Panc1 (cell line): ENCODE data around the gene ABHD2. TPM values are rescaled to one million over a fixed set of nuclear protein-coding genes. Genes with fewer than 3 reads are reported as not detected.

ENCODE experiments used
- ATAC-seq: fragments of 200-7000 bp; cut with Tn5 transposase; 2 replicates; pipeline ENCODE4 v1.9.1; 2020; ENCODE audit warnings: mild to moderate bottlenecking, moderate library complexity
- BruUV-seq: library from RNA; stranded (reverse); fragments of 400-500 nt; replicated peaks from 2 replicates; lab custom pipeline; 2021; lab: Mats Ljungman, UMichigan
- CTCF ChIA-PET: fragments of 300-600 bp; sonication (Branson Sonifier 250); formaldehyde crosslinking; loops from one replicate; lab custom pipeline; 2022; ENCODE audit warnings: antibody characterized with exemption; lab: Charles Lee
- POLR2A ChIA-PET: fragments of 300-600 bp; sonication (Branson Sonifier 250); formaldehyde crosslinking; loops from one replicate; lab custom pipeline; 2022; ENCODE audit warnings: antibody characterized with exemption; lab: Charles Lee
- DNase-seq: peaks from one replicate; pipeline ENCODE4 v3.0.0-alpha.2; 2010; ENCODE audit warnings: low read depth, low spot score
- H3K27ac ChIP-seq: 2 replicates; pipeline ENCODE4 v1.5.1; 2011; ENCODE audit warnings: mild to moderate bottlenecking, low read length, inconsistent platforms
- H3K27me3 ChIP-seq: fragments of 200-500 bp; sonication (Bioruptor generic); 2 replicates; pipeline ENCODE4 v1.6.0; 2014; ENCODE audit warnings: low read length, inconsistent platforms; ENCODE audit not compliant: control insufficient read depth, insufficient read depth
- H3K36me3 ChIP-seq: fragments of 200-500 bp; sonication (Bioruptor generic); 2 replicates; pipeline ENCODE4 v1.5.1; 2014; ENCODE audit warnings: inconsistent platforms, mild to moderate bottlenecking, low read length, moderate library complexity; ENCODE audit not compliant: control insufficient read depth, insufficient read depth
- H3K4me1 ChIP-seq: 2 replicates; pipeline ENCODE4 v1.5.1; 2011; ENCODE audit warnings: inconsistent platforms, mild to moderate bottlenecking, low read length, moderate library complexity; ENCODE audit not compliant: control insufficient read depth, insufficient read depth
- H3K4me3 ChIP-seq, 2 experiments: 2 replicates each; pipeline ENCODE4 v1.5.1; 2011 to 2012; ENCODE audit warnings: low read depth in 2 of 2, low read length in 2 of 2, mild to moderate bottlenecking in 2 of 2, inconsistent platforms in 1 of 2, moderate library complexity in 1 of 2
- H3K9me3 ChIP-seq: fragments of 200-500 bp; sonication (Bioruptor generic); 2 replicates; pipeline ENCODE4 v1.5.1; 2014; ENCODE audit warnings: low read depth, mild to moderate bottlenecking, inconsistent platforms, low read length, moderate library complexity; ENCODE audit not compliant: control insufficient read depth, insufficient read depth
- CTCF ChIP-seq: fragments of 450-650 bp; IDR thresholded peaks from 2 replicates; pipeline ENCODE4 v1.5.1; 2017; ENCODE audit warnings: mild to moderate bottlenecking
- POLR2AphosphoS5 ChIP-seq: IDR thresholded peaks from 2 replicates; pipeline ENCODE4 v1.6.1; 2012; ENCODE audit warnings: mild to moderate bottlenecking, low read depth, low read length, moderate library complexity
- REST ChIP-seq, 2 experiments: IDR thresholded peaks; 2 replicates each; pipeline ENCODE4 v1.6.1; 2011 to 2012; ENCODE audit warnings: low read depth in 2 of 2, control low read depth in 1 of 2, low read length in 1 of 2, mild to moderate bottlenecking in 1 of 2, moderate library complexity in 1 of 2; ENCODE audit not compliant: insufficient read depth in 1 of 2
- SIN3A ChIP-seq: IDR thresholded peaks from 2 replicates; pipeline ENCODE4 v1.6.1; 2012; ENCODE audit warnings: low read depth, mild to moderate bottlenecking, low read length, moderate library complexity, borderline replicate concordance; ENCODE audit not compliant: insufficient read depth
- TCF7L2 ChIP-seq: IDR thresholded peaks from 2 replicates; pipeline ENCODE4 v1.6.1; 2011; ENCODE audit warnings: mild to moderate bottlenecking, low read depth, low read length, inconsistent platforms
- in situ Hi-C: cut with HindIII; loops from 2 replicates; pipeline ENCODE4 v1.10.0; 2016; ENCODE audit warnings: low sequenced_read_pairs, low pct_unique_long_range_greater_than_20kb
- intact Hi-C: fragments of 100-400 bp; cut with micrococcal nuclease; formaldehyde crosslinking; loops from one replicate; pipeline ENCODE4 v1.10.0; 2022; ENCODE audit not compliant: unreplicated experiment
- total RNA-seq: library from RNA; stranded (reverse); gene quantifications from one replicate; pipeline ENCODE4 v1.2.1, GENCODE V29; 2021; ENCODE audit not compliant: unreplicated experiment

The ABHD2 gene
- total RNA-seq, 1 experiment from 2014 or later, result 95.0 TPM

GRCh38 chr15:89205991-89206585 lies 117.8 kb downstream of the ABHD2 start:
- no TSS peak for BruUV-seq
- ChIA-PET CTCF (interaction anchor here (0.5 to 2.0 kb wide), 24 partner anchors 12 to 312 kb away, joined by 3 to 17 read pairs (median 4); partner anchors contain the start of gene FANCI), POLR2A (interaction anchor here (0.6 to 1.1 kb wide), 3 partner anchors 124 to 478 kb away, joined by 3 to 8 read pairs (median 8); no protein-coding TSS in a partner anchor)
- no peak for DNase-seq
- Histone ChIP-seq H3K36me3 (no peaks in the 10 kb centered on the region), H3K4me3 (no peak overlapping the region), H3K27ac (no peak overlapping the region), H3K27me3 (no peaks in the 10 kb centered on the region), H3K4me1 (peaks cover 5% of the 10 kb centered on the region; the same call in 1 of the 2 replicates), H3K9me3 (no peaks in the 10 kb centered on the region)
- intact Hi-C loops, result loop anchor here (2.0 kb wide), 2 partner anchors 39 to 95 kb away; no protein-coding TSS in a partner anchor
- in situ Hi-C loops, result no loop called here
- no peak for TF ChIP-seq POLR2AphosphoS5
- no peak for TF ChIP-seq CTCF
- no peak for TF ChIP-seq REST (IDR thresholded peaks at IDR 0.05; ENCODE audit: insufficient read depth in 1 of 2, low read depth in 2 of 2, low read length in 1 of 2)
- no peak for TF ChIP-seq TCF7L2
- TF ChIP-seq SIN3A, result no peak
- ATAC-seq, result peak; percentile 24; the same call in 1 of the 2 replicates

- Histone ChIP-seq H3K4me3 (peak overlapping the region; percentile 19 to 35; a peak in 3 of 4 replicates), H3K4me1 (peaks cover 5% of the 10 kb centered on the region; the same call in 1 of the 2 replicates), H3K27me3 (no peaks in the 10 kb centered on the region), H3K36me3 (no peaks in the 10 kb centered on the region), H3K9me3 (no peaks in the 10 kb centered on the region), H3K27ac (no peak overlapping the region)
- ChIA-PET POLR2A (interaction anchor here (0.5 to 1.1 kb wide), 2 partner anchors 123 to 1045 kb away, joined by 3 to 4 read pairs; no protein-coding TSS in a partner anchor), CTCF (interaction anchor here (0.5 to 2.0 kb wide), 24 partner anchors 13 to 313 kb away, joined by 3 to 17 read pairs (median 4); partner anchors contain the start of gene FANCI)
- intact Hi-C loops (loop anchor here (2.0 kb wide), 2 partner anchors 38 to 94 kb away; no protein-coding TSS in a partner anchor), in situ Hi-C loops (no loop called here)
- no TSS peak for BruUV-seq
- TF ChIP-seq TCF7L2 (no peak), SIN3A (no peak), CTCF (peak; percentile 99), POLR2AphosphoS5 (no peak), REST (IDR thresholded peaks at IDR 0.05; ENCODE audit: insufficient read depth in 1 of 2, low read depth in 2 of 2, low read length in 1 of 2) (no peak)
- peak; percentile 95 for ATAC-seq
- DNase-seq, result peak; percentile 33
Observed at GRCh38 chr15:89206908-89207331, 118.7 kb downstream of the ABHD2 start.
